ENCODE results near the gene EXOC2.

GRCh38 chr6:489762-490161, 203.2 kb downstream of the EXOC2 start:
- TF ChIP-seq CTCF (IDR thresholded peaks at IDR 0.05) (no peak), POLR2A (IDR thresholded peaks at IDR 0.05) (no peak)
